Upper lobe of left lung (tissue), 4 donors: ENCODE results near the gene ZNF101.

ENCODE experiments used
- POLR2A ChIP-seq, 4 donors: fragments of 450-650 bp; IDR thresholded peaks; one replicate each; pipeline ENCODE4 v1.5.1; 2016 to 2017; ENCODE audit warnings: antibody characterized with exemption in 4 of 4, mild to moderate bottlenecking in 2 of 4
- TF ChIP-seq, protein P1 (sequence below), 6 experiments: fragments of 450-650 bp in 4 of 6; fragments of 200-600 bp in 2 of 6; sonication (generic) in 2 of 6; IDR thresholded peaks; one replicate each; pipeline ENCODE4 v1.5.1; 2016 to 2019; ENCODE audit warnings: antibody characterized with exemption in 6 of 6

DNA sequence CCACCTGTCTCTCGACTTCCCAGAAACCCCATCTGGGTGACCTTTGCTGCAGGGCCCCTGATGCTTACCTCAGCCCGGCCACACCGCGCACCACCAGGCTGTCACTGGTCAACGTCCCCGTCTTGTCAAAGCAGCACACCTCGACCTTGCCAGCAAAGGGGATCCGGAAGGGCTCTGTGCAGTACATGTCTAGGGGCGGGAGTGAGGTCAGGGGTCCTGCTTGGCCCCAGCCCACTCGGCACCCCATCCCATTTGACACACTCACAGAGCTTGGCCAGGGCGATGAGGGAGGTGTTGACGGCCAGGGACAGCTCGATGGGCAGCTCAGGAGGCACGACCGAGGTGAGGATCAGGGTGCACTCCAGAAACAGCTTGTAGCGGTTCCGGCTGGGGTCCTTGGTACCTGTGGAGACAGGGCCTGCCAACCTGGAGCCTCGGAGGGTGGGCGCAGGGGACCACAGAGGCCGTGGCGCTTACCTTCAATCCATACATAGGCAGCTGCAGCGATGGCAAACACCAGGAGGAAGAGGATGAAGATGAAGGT is 13.5 kb upstream of the ZNF101 start:
- TF ChIP-seq, protein P1, sequence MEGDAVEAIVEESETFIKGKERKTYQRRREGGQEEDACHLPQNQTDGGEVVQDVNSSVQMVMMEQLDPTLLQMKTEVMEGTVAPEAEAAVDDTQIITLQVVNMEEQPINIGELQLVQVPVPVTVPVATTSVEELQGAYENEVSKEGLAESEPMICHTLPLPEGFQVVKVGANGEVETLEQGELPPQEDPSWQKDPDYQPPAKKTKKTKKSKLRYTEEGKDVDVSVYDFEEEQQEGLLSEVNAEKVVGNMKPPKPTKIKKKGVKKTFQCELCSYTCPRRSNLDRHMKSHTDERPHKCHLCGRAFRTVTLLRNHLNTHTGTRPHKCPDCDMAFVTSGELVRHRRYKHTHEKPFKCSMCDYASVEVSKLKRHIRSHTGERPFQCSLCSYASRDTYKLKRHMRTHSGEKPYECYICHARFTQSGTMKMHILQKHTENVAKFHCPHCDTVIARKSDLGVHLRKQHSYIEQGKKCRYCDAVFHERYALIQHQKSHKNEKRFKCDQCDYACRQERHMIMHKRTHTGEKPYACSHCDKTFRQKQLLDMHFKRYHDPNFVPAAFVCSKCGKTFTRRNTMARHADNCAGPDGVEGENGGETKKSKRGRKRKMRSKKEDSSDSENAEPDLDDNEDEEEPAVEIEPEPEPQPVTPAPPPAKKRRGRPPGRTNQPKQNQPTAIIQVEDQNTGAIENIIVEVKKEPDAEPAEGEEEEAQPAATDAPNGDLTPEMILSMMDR (IDR thresholded peaks at IDR 0.05), result no peak
- no peak for TF ChIP-seq POLR2A (IDR thresholded peaks at IDR 0.05)
